ENCODE data around the gene FAM20C. TPM values are rescaled to one million over a fixed set of nuclear protein-coding genes. Genes with fewer than 3 reads are reported as not detected.

FAM20C gene
- total and polyA plus RNA-seq, 2 of the 8 experiments (the other 6 are each of a cell fraction or from before 2014, with no cell fraction given), result 9.5 to 34.8 TPM

- H3K9me3 ChIP-seq (ENCODE audit: insufficient read depth in 2 of 2, low read depth in 1 of 2, low read length in 1 of 2), result no peaks in the 10 kb centered on the region
- H3K79me1 ChIP-seq (ENCODE audit: low read depth, low read length), result no peaks in the 10 kb centered on the region
- peaks cover 0 to 3% (median 0%) of the 10 kb centered on the region in 4 experiments; a peak in 2 of 7 replicates for H3K27me3 ChIP-seq (replicated peaks in 1 of 4; ENCODE audit: control insufficient read depth in 3 of 4, extremely low read depth in 1 of 4, insufficient read depth in 3 of 4, low read length in 3 of 4)
- H2AFZ ChIP-seq (ENCODE audit: low read length), result no peak overlapping the region
- CTCF ChIA-PET (ENCODE audit: partially characterized antibody), result interaction anchor here (0.9 to 2.2 kb wide), 8 partner anchors 9 to 98 kb away, joined by 3 to 8 read pairs (median 3); no protein-coding TSS in a partner anchor
- H2BK20ac ChIP-seq (ENCODE audit: low read length), result no peak overlapping the region
- no peak overlapping the region for H3K23ac ChIP-seq (ENCODE audit: insufficient read length)
- no peak for FAIRE-seq
- no peaks in the 10 kb centered on the region for H4K20me1 ChIP-seq (replicated peaks in 1 of 2; ENCODE audit: control insufficient read depth in 1 of 2, insufficient read depth in 2 of 2, low read length in 2 of 2)
- POLR2A ChIA-PET (ENCODE audit: partially characterized antibody), result interaction anchor here (1.0 to 1.7 kb wide), 2 partner anchors 13 to 26 kb away, joined by 5 to 6 read pairs; no protein-coding TSS in a partner anchor
- no peaks in the 10 kb centered on the region for H3K36me3 ChIP-seq (ENCODE audit: control insufficient read depth in 2 of 4, insufficient read depth in 4 of 4, low read length in 3 of 4)
- WGBS, 2 experiments (ENCODE audit: extremely low coverage in 1 of 2, insufficient coverage in 1 of 2, insufficient read length in 1 of 2, insufficient replicate concordance in 2 of 2, low coverage in 1 of 2, low lambda C conversion rate in 2 of 2, missing lambda C conversion rate in 1 of 2), result 93% methylated on average over 21 of the region's 21 CpGs; no CpG with 5 or more reads in 1 of the 2 experiments
- H3K9ac ChIP-seq (replicated peaks in 1 of 4; ENCODE audit: extremely low read depth in 1 of 4, low read depth in 3 of 4, low read length in 3 of 4), result no peak overlapping the region
- H3K23me2 ChIP-seq (ENCODE audit: low read depth, low read length), result no peaks in the 10 kb centered on the region
- no peak overlapping the region for H2BK15ac ChIP-seq (ENCODE audit: low read length)
- no peak for DNase-seq (ENCODE audit: low read depth in 1 of 2, low spot score in 2 of 2)
- no peak overlapping the region for H3K4me3 ChIP-seq (ENCODE audit: extremely low read depth in 1 of 4, insufficient read depth in 2 of 4, low read depth in 3 of 4, low read length in 4 of 4)
- no peak overlapping the region for H4K5ac ChIP-seq (ENCODE audit: insufficient read length, low read depth, low read length)
- H2AK5ac ChIP-seq (ENCODE audit: low read depth, low read length), result no peak overlapping the region
- H4K91ac ChIP-seq (replicated peaks; ENCODE audit: insufficient read length, low read length), result no peak overlapping the region
- no peak overlapping the region for H3K27ac ChIP-seq (ENCODE audit: low read depth, low read length)
- H3K56ac ChIP-seq (replicated peaks; ENCODE audit: insufficient read length, low read depth, low read length), result no peak overlapping the region
- TF ChIP-seq JUND (IDR thresholded peaks at IDR 0.05; ENCODE audit: low read length) (no peak), CTCF (IDR thresholded peaks at IDR 0.05; ENCODE audit: control extremely low read depth in 1 of 3, insufficient read depth in 1 of 3, low read depth in 1 of 3, low read length in 3 of 3) (no peak), SIRT6 (IDR thresholded peaks at IDR 0.05; ENCODE audit: low read length) (no peak), CBX5 (IDR thresholded peaks at IDR 0.05; ENCODE audit: low read depth, low read length) (no peak), ATF3 (IDR thresholded peaks at IDR 0.05; ENCODE audit: insufficient read depth, low read depth, low read length) (no peak), SP2 (IDR thresholded peaks at IDR 0.05; ENCODE audit: low read length) (no peak), POLR2AphosphoS5 (IDR thresholded peaks at IDR 0.05; ENCODE audit: low read depth, low read length) (no peak), POU5F1 (IDR thresholded peaks at IDR 0.05; ENCODE audit: low read depth, low read length) (no peak), CHD1 (IDR thresholded peaks at IDR 0.05; ENCODE audit: low read depth, low read length) (no peak)
- no peak overlapping the region; the same call in 1 of the 2 replicates for H2BK5ac ChIP-seq (ENCODE audit: low read depth, low read length)
- no peak overlapping the region for H2BK120ac ChIP-seq (replicated peaks; ENCODE audit: low read depth, low read length)
- H3K79me2 ChIP-seq (ENCODE audit: control insufficient read depth in 1 of 2, insufficient read depth in 2 of 2, low read length in 2 of 2), result no peaks in the 10 kb centered on the region
- H2BK12ac ChIP-seq (ENCODE audit: low read depth, low read length), result no peak overlapping the region
- H3K14ac ChIP-seq (ENCODE audit: insufficient read length), result no peak overlapping the region
- H3K4me2 ChIP-seq (ENCODE audit: insufficient read depth in 1 of 2, low read depth in 2 of 2, low read length in 2 of 2), result no peak overlapping the region
- H3K18ac ChIP-seq (ENCODE audit: extremely low read depth, low read length), result no peak overlapping the region
- peaks cover 0 to 7% (median under 1%) of the 10 kb centered on the region in 4 experiments; a peak in 4 of 7 replicates for H3K4me1 ChIP-seq (replicated peaks in 1 of 4; ENCODE audit: control insufficient read depth in 3 of 4, insufficient read depth in 4 of 4, low read length in 3 of 4)
- H3K4ac ChIP-seq (replicated peaks; ENCODE audit: insufficient read length, low read depth, low read length), result no peak overlapping the region
- no peak overlapping the region for H4K8ac ChIP-seq (ENCODE audit: extremely low read depth, insufficient read depth, low read length)
Observed at GRCh38 chr7:162632-163297, 29.6 kb upstream of the FAM20C start.
